ENCODE results near the gene MAD2L1BP.

- TF ChIP-seq CTCF (IDR thresholded peaks at IDR 0.05) (no peak), POLR2A (IDR thresholded peaks at IDR 0.05) (no peak)
These were observed 41.4 kb downstream of the MAD2L1BP start for GRCh38 chr6:43676962-43677606.
